Measurements from ENCODE around the gene C4orf50.

GRCh38 chr4:5995901-5996623 is 22.2 kb downstream of the C4orf50 start:
- TF ChIP-seq CTCF (IDR thresholded peaks at IDR 0.05; ENCODE audit: low read depth, low read length): no peak
- TF ChIP-seq EZH2phosphoT487 (IDR thresholded peaks at IDR 0.05; ENCODE audit: low read depth): no peak
